Naive B cell (primary cell): ENCODE results near the gene AKR1D1. TPM values are rescaled to one million over a fixed set of nuclear protein-coding genes. Genes with fewer than 3 reads are reported as not detected.
"Not testable (repeated sequence)": the region's sequence is repeated elsewhere in the genome, so short reads cannot be mapped to it uniquely, and the experiment has no call there.

Experiments used
- ATAC-seq, 2 donors: fragments of 150-1000 bp; cut with Tn5 transposase; 2 replicates each; pipeline ENCODE4 v1.10.0; 2021; ENCODE audit warnings: low read depth in 2 of 2, mild to moderate bottlenecking in 2 of 2, moderate library complexity in 2 of 2
- DNase-seq: peaks from one replicate; pipeline ENCODE4 v3.0.0; 2022
- H3K27ac Mint-ChIP-seq, 6 donors: one replicate each; pipeline ENCODE4 v1.8.0; 2020 to 2022; ENCODE audit warnings: mild to moderate bottlenecking in 6 of 6, mixed read lengths in 6 of 6, moderate library complexity in 5 of 6, inconsistent platforms in 2 of 6
- H3K27me3 Mint-ChIP-seq, 3 donors: one replicate each; pipeline ENCODE4 v1.8.0; 2021 to 2022; ENCODE audit warnings: mixed read lengths in 3 of 3, mild to moderate bottlenecking in 1 of 3
- H3K36me3 Mint-ChIP-seq, 2 donors: one replicate each; pipeline ENCODE4 v1.8.0; 2020 to 2022; ENCODE audit warnings: mixed read lengths in 2 of 2, inconsistent platforms in 1 of 2, mild to moderate bottlenecking in 1 of 2
- H3K4me1 Mint-ChIP-seq, 3 donors: one replicate each; pipeline ENCODE4 v1.8.0; 2020 to 2022; ENCODE audit warnings: mixed read lengths in 3 of 3, inconsistent platforms in 1 of 3, mild to moderate bottlenecking in 1 of 3, moderate library complexity in 1 of 3
- H3K4me3 Mint-ChIP-seq, 8 donors: one replicate each; pipeline ENCODE4 v1.8.0; 2020 to 2022; ENCODE audit warnings: mild to moderate bottlenecking in 8 of 8, mixed read lengths in 8 of 8, moderate library complexity in 8 of 8, inconsistent platforms in 2 of 8
- H3K9me3 Mint-ChIP-seq, 7 donors: one replicate each; pipeline ENCODE4 v1.8.0; 2020 to 2022; ENCODE audit warnings: mixed read lengths in 7 of 7, mild to moderate bottlenecking in 5 of 7, inconsistent platforms in 2 of 7, moderate library complexity in 1 of 7
- polyA plus RNA-seq, 6 donors: library from polyadenylated mRNA; unstranded; fragments of 300-500 nt; fragmentation: Illumina TruSeq; gene quantifications; one replicate each; pipeline ENCODE4 v1.2.3, GENCODE V29; 2021; ENCODE audit warnings: low read depth in 6 of 6

AKR1D1 gene
- not detected for polyA plus RNA-seq

DNA sequence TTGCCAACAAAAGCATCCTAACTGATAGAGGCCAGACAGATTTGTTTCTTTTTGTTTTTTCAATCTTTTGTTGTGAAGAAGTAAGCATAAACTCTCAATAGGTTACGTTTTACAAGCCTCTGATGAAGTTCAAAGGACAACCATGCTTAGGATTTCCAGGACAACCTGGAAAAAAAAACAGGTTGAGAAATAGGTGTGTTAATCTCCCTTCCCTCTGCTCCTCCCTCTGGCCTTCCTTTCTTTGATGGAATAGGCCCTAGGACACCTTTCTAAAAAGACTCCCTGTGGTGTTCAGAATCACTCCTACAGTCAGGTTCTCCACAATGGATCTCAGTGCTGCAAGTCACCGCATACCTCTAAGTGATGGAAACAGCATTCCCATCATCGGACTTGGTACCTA, at the start of gene AKR1D1:
Gene AKR1D1 (plus strand): TSS at position 264 of the 400 bp plus-strand sequence. CDS start 60 bp downstream, at position 324.
- Mint-ChIP-seq H3K27me3 (no peaks in the 10 kb centered on the region), H3K9me3 (peaks cover 0 to 29% (median 20%) of the 10 kb centered on the region in 7 donors), H3K27ac (peak within 1 kb of the TSS; percentile 8 to 94 (median 87)), H3K36me3 (peaks cover 8 to 14% of the 10 kb centered on the region in 2 donors), H3K4me3 (peak within 1 kb of the TSS in 7 of 8 donors; percentile 40 to 81 (median 68)), H3K4me1 (peaks cover 26 to 27% (median 27%) of the 10 kb centered on the region in 3 donors)
- no peak for ATAC-seq
- DNase-seq = no peak

- Mint-ChIP-seq H3K27me3 (no peaks in the 10 kb centered on the region), H3K4me1 (peaks cover 47 to 83% (median 61%) of the 10 kb centered on the region in 3 donors), H3K36me3 (peaks cover 6 to 15% of the 10 kb centered on the region in 2 donors), H3K9me3 (peaks cover 0 to 21% (median 11%) of the 10 kb centered on the region in 7 donors), H3K4me3 (peak overlapping the region in 6 of 8 donors; percentile 28 to 78 (median 73)), H3K27ac (peak overlapping the region in 5 of 6 donors; percentile 74 to 95 (median 86))
- ATAC-seq = no peak
- no peak for DNase-seq
Measured at GRCh38 chr7:138027100-138027499, 49.2 kb upstream of the AKR1D1 start.

GRCh38 chr7:138029126-138029525, 47.1 kb upstream of the AKR1D1 start:
- peak overlapping the region; percentile 44 to 83 (median 69) for H3K4me3 Mint-ChIP-seq
- H3K27ac Mint-ChIP-seq = peak overlapping the region; percentile 83 to 98 (median 94)
- peaks cover 0 to 18% (median 11%) of the 10 kb centered on the region in 7 donors for H3K9me3 Mint-ChIP-seq

GRCh38 chr7:138029941-138030340, 46.3 kb upstream of the AKR1D1 start:
- H3K36me3 Mint-ChIP-seq = peaks cover 6 to 15% of the 10 kb centered on the region in 2 donors
- ATAC-seq = no peak
- peaks cover 0 to 21% (median 14%) of the 10 kb centered on the region in 7 donors for H3K9me3 Mint-ChIP-seq
- H3K4me1 Mint-ChIP-seq = peaks cover 55 to 96% (median 80%) of the 10 kb centered on the region in 3 donors
- no peaks in the 10 kb centered on the region for H3K27me3 Mint-ChIP-seq
- H3K4me3 Mint-ChIP-seq = peak overlapping the region in 5 of 8 donors; percentile 5 to 47 (median 20)
- DNase-seq = no peak
- H3K27ac Mint-ChIP-seq = peak overlapping the region; percentile 33 to 87 (median 76)

More at GRCh38 chr7:138029126-138029525, 47.1 kb upstream of the AKR1D1 start:
- Mint-ChIP-seq H3K4me1 (peaks cover 52 to 91% (median 74%) of the 10 kb centered on the region in 3 donors), H3K36me3 (peaks cover 6 to 15% of the 10 kb centered on the region in 2 donors), H3K27me3 (no peaks in the 10 kb centered on the region)
- DNase-seq (no peak), ATAC-seq (no peak)

DNA sequence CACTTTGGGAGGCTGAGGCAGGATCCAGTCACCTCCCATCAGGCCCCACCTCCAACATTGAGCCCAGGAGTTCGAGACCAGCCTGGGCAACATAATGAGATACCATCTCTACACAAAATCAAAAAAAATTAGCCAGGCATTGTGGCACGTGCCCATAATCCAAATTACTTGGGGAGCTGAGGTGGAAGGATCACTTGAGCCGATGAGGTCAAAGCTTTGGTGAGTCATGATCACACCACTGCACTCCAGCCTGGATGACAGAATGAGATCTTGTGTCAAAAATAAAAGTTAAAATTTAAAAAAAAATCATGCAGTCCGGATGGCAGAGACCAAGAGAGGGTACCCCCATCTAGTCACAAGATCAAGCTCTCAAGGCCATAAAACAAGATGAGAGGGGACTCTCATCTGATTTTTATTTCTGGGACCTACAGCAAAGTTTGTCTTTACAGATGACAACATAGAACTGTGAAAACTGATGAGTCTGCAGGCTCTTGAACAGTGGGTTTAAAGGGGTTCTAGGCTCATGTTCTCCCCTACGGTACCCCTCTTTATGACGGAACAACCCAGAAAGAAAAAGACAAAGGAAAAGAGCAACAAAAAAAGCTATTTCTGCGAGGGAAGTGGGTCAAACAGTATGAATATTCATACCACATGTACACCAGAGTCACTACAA, 45.4 kb upstream of the AKR1D1 start:
- no peaks in the 10 kb centered on the region for H3K27me3 Mint-ChIP-seq
- H3K4me3 Mint-ChIP-seq = peak overlapping the region in 3 of 8 donors; percentile 1 to 20 (median 15)
- peaks cover 58 to 90% (median 84%) of the 10 kb centered on the region in 3 donors for H3K4me1 Mint-ChIP-seq
- peaks cover 0 to 15% (median 8%) of the 10 kb centered on the region in 7 donors for H3K9me3 Mint-ChIP-seq
- DNase-seq = no peak
- peaks cover 6 to 15% of the 10 kb centered on the region in 2 donors for H3K36me3 Mint-ChIP-seq
- no peak for ATAC-seq
- peak overlapping the region in 5 of 6 donors; percentile 20 to 83 (median 69) for H3K27ac Mint-ChIP-seq

DNA sequence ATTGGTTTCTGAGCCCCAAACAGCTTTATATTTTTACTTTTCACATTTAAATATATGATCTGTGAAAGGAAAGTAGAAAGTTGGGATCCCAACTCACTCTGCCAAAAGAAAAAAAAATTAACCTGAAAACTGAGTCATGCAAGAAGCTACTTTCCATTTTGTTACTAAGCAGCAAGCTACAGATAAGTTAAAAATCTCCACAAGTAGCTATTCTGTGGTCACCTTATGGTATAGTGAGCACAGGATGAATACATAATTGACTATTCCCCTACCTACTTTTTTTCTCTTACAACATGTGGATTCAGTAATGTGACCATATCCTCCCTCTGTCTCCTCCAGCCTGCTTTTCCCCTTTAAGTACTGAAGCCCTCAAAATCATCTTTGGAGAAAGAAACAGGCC, 44.1 kb upstream of the AKR1D1 start:
- ATAC-seq (no peak), DNase-seq (no peak)
- H3K36me3 Mint-ChIP-seq = peaks cover 2 to 4% of the 10 kb centered on the region in 2 donors
- H3K27ac Mint-ChIP-seq = peak overlapping the region in 4 of 6 donors; percentile 7 to 82 (median 33)
- peaks cover 0 to 12% (median 5%) of the 10 kb centered on the region in 7 donors for H3K9me3 Mint-ChIP-seq
- H3K27me3 Mint-ChIP-seq = no peaks in the 10 kb centered on the region
- H3K4me3 Mint-ChIP-seq = peak overlapping the region in 3 of 8 donors; percentile 33 to 58 (median 40)
- H3K4me1 Mint-ChIP-seq = peaks cover 45 to 76% (median 71%) of the 10 kb centered on the region in 3 donors

GRCh38 chr7:138032770-138033169, 43.5 kb upstream of the AKR1D1 start:
- DNase-seq = no peak
- H3K27ac Mint-ChIP-seq = peak overlapping the region in 5 of 6 donors; percentile 31 to 72 (median 35)
- H3K27me3 Mint-ChIP-seq = no peaks in the 10 kb centered on the region
- peaks cover 0 to 4% of the 10 kb centered on the region in 2 donors for H3K36me3 Mint-ChIP-seq
- peak overlapping the region in 2 of 8 donors; percentile 10 to 33 for H3K4me3 Mint-ChIP-seq
- H3K4me1 Mint-ChIP-seq = peaks cover 42 to 70% (median 68%) of the 10 kb centered on the region in 3 donors
- ATAC-seq = no peak
- H3K9me3 Mint-ChIP-seq = peaks cover 0 to 11% (median 5%) of the 10 kb centered on the region in 7 donors

GRCh38 chr7:138033241-138033640, 43.0 kb upstream of the AKR1D1 start:
- H3K36me3 Mint-ChIP-seq = peaks cover 0 to 4% of the 10 kb centered on the region in 2 donors
- peak overlapping the region in 2 of 6 donors; percentile 33 to 72 for H3K27ac Mint-ChIP-seq
- ATAC-seq = no peak
- no peaks in the 10 kb centered on the region for H3K27me3 Mint-ChIP-seq
- H3K4me3 Mint-ChIP-seq = peak overlapping the region in 1 of 8 donors; percentile 16
- no peak for DNase-seq
- peaks cover 0 to 11% (median 5%) of the 10 kb centered on the region in 7 donors for H3K9me3 Mint-ChIP-seq
- peaks cover 39 to 65% (median 63%) of the 10 kb centered on the region in 3 donors for H3K4me1 Mint-ChIP-seq

GRCh38 chr7:138036135-138036534, 40.1 kb upstream of the AKR1D1 start:
- Mint-ChIP-seq H3K9me3 (peaks cover 0 to 14% (median 10%) of the 10 kb centered on the region in 7 donors), H3K36me3 (peaks cover 0 to 4% of the 10 kb centered on the region in 2 donors), H3K4me1 (peaks cover 35 to 67% (median 61%) of the 10 kb centered on the region in 3 donors), H3K27me3 (no peaks in the 10 kb centered on the region), H3K4me3 (no peak overlapping the region), H3K27ac (no peak overlapping the region)
- DNase-seq = no peak
- no peak for ATAC-seq

- peaks cover 0 to 10% (median 8%) of the 10 kb centered on the region in 7 donors for H3K9me3 Mint-ChIP-seq
- not testable (repeated sequence) for H3K36me3 Mint-ChIP-seq, ATAC-seq, H3K27me3 Mint-ChIP-seq
- H3K4me1 Mint-ChIP-seq = peaks cover 14 to 30% (median 26%) of the 10 kb centered on the region in 3 donors
- peak overlapping the region; percentile 67 to 94 (median 85) for H3K27ac Mint-ChIP-seq
- peak; percentile 35 for DNase-seq
- H3K4me3 Mint-ChIP-seq = peak overlapping the region in 5 of 8 donors; percentile 12 to 72 (median 69)
Measured at GRCh38 chr7:138040063-138040462, 36.2 kb upstream of the AKR1D1 start.

DNA sequence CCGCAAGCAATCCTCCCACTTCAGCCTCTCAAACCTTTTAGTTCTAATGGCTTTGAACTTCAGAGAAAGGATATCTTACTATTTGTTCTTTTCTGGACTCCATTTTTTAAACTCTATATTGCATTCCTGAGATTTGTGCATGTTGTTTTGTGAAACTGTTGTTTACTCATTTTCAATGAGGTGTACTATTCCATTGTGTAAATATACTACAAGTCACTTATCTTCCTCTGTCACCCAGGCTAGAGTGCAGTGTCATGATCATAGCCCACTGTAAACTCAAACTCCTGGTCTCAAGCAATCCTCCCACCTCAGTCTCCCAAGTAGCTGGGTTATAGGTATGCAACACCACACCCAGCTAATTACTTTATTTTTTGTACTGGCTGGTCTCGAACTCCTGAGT, 31.4 kb upstream of the AKR1D1 start:
- H3K36me3 Mint-ChIP-seq = no peaks in the 10 kb centered on the region
- ATAC-seq (no peak), DNase-seq (no peak)
- H3K27me3 Mint-ChIP-seq = peaks cover 0 to 8% (median 0%) of the 10 kb centered on the region in 3 donors
- H3K27ac Mint-ChIP-seq = no peak overlapping the region
- H3K4me3 Mint-ChIP-seq = no peak overlapping the region
- H3K9me3 Mint-ChIP-seq = peaks cover 0 to 5% (median 2%) of the 10 kb centered on the region in 7 donors
- H3K4me1 Mint-ChIP-seq = peaks cover 5 to 12% (median 8%) of the 10 kb centered on the region in 3 donors

DNA sequence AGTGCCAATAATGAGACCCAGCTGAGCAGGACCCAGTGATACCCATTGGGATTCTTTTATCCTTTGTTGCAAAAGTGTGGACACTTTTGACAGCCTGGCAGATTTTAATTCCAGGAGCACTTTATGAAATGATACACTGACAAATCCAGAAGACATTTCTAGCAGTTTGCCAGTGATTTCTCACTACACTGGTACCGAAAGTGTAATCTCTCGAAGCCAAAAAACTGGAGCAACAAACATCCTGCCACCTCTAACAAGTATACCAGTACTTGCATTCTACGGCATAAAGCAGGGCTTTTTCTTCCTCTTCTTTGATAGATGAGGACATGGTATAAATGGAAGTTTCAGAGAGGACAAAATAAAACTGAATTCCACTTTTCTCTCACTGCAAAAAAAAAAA, 28.4 kb upstream of the AKR1D1 start:
- peaks cover 0 to 7% of the 10 kb centered on the region in 2 donors for H3K36me3 Mint-ChIP-seq

DNA sequence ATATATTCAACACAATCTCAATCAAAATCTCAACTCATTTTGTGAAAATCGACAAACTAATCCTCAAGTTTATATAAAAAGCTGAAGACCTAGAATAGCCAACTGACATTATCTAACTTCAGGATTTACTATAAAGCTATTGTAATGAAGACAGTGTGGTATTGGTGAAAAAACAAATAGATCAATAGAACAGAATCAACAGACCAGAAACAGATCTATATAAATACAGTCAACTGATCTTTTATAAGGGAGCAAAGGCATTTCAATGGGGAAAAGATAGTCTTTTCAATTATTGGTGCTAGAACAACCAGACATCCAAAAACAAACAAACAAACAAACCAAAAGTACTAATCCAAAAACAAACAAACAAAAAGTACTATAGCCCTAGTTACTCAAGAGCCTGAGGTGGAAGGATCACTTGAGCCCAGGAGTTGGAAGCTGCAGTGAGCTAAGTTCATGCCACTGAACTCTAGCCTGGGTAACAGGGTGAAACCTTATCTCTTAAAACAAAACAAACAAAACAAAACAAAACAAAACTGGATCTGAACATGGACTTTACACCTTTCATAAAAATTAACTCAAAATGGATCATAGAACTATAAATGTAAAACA, 26.6 kb upstream of the AKR1D1 start:
- Mint-ChIP-seq H3K9me3 (peaks cover 0 to 17% (median 7%) of the 10 kb centered on the region in 7 donors), H3K27ac (peak overlapping the region in 2 of 6 donors; percentile 44 to 89), H3K4me3 (no peak overlapping the region), H3K36me3 (peaks cover 0 to 10% of the 10 kb centered on the region in 2 donors), H3K27me3 (peaks cover 0 to 16% (median 4%) of the 10 kb centered on the region in 3 donors), H3K4me1 (no peaks in the 10 kb centered on the region)
- DNase-seq (no peak), ATAC-seq (no peak)

More for the DNA sequence above, 28.4 kb upstream of the AKR1D1 start:
- Mint-ChIP-seq H3K27ac (no peak overlapping the region), H3K27me3 (peaks cover 0 to 14% (median 4%) of the 10 kb centered on the region in 3 donors), H3K4me3 (no peak overlapping the region), H3K4me1 (no peaks in the 10 kb centered on the region), H3K9me3 (peaks cover 0 to 16% (median 7%) of the 10 kb centered on the region in 7 donors)
- ATAC-seq (no peak), DNase-seq (no peak)
